ENCODE results near the gene XCR1.

DNA sequence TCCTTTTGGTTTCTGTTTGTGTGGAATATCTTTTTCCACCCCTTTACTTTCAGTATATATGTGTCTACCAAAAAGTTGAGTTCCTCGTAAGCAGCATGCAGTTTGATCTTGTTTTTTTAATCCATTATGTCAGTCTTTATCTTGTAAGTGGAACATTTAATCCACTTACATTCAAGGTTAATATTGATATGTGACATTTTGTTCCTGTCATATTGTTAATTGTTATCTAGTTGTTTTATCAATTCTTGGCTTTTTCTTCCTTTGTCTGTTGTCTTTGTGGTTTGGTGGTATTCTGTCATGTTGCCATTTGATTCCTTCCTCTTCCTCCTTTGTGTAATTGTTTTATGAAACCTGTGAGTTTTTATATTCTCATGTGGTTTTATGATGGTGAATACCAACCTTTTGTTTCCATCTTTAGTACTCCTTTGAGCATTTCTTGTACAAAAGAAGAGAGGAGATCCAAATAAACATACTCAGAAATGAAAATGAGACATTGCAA, 43.4 kb upstream of the XCR1 start:
- TF ChIP-seq, protein P1, sequence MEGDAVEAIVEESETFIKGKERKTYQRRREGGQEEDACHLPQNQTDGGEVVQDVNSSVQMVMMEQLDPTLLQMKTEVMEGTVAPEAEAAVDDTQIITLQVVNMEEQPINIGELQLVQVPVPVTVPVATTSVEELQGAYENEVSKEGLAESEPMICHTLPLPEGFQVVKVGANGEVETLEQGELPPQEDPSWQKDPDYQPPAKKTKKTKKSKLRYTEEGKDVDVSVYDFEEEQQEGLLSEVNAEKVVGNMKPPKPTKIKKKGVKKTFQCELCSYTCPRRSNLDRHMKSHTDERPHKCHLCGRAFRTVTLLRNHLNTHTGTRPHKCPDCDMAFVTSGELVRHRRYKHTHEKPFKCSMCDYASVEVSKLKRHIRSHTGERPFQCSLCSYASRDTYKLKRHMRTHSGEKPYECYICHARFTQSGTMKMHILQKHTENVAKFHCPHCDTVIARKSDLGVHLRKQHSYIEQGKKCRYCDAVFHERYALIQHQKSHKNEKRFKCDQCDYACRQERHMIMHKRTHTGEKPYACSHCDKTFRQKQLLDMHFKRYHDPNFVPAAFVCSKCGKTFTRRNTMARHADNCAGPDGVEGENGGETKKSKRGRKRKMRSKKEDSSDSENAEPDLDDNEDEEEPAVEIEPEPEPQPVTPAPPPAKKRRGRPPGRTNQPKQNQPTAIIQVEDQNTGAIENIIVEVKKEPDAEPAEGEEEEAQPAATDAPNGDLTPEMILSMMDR (IDR thresholded peaks at IDR 0.05 in 4 of 5, conservative IDR thresholded peaks at IDR 0.05 in 1 of 5): no peak
- no peak for TF ChIP-seq POLR2A (IDR thresholded peaks at IDR 0.05)
